Neuronal stem cell (in vitro differentiated cells): ENCODE results near the gene MON1B. TPM values are rescaled to one million over a fixed set of nuclear protein-coding genes. Genes with fewer than 3 reads are reported as not detected.

Source experiments
- DNase-seq: peaks from one replicate; pipeline ENCODE4 v3.0.0-alpha.2; 2013; ENCODE audit warnings: low spot score
- H2AFZ ChIP-seq: one replicate; pipeline ENCODE4 v1.6.1; 2013; ENCODE audit warnings: mild to moderate bottlenecking, low read length, inconsistent platforms
- H2AK5ac ChIP-seq: 2 replicates; pipeline ENCODE4 v1.6.1; 2013; ENCODE audit warnings: low read depth, mild to moderate bottlenecking, inconsistent platforms, low read length, moderate library complexity, mixed read lengths
- H2BK120ac ChIP-seq: 2 replicates; pipeline ENCODE4 v1.6.1; 2013; ENCODE audit warnings: low read depth, mild to moderate bottlenecking, inconsistent platforms, low read length, moderate library complexity, mixed read lengths
- H2BK12ac ChIP-seq: one replicate; pipeline ENCODE4 v1.6.1; 2013; ENCODE audit warnings: low read length, inconsistent platforms
- H2BK15ac ChIP-seq: 2 replicates; pipeline ENCODE4 v1.6.1; 2013; ENCODE audit warnings: mild to moderate bottlenecking, low read length, inconsistent platforms, mixed read lengths
- H2BK5ac ChIP-seq: one replicate; pipeline ENCODE4 v1.6.1; 2013; ENCODE audit warnings: inconsistent platforms, mild to moderate bottlenecking, low read length, moderate library complexity
- H3K14ac ChIP-seq: one replicate; pipeline ENCODE4 v1.6.1; 2013; ENCODE audit warnings: low read length, inconsistent platforms
- H3K18ac ChIP-seq: 2 replicates; pipeline ENCODE4 v1.6.1; 2013; ENCODE audit warnings: low read length, inconsistent platforms
- H3K23ac ChIP-seq: 2 replicates; pipeline ENCODE4 v1.6.1; 2013; ENCODE audit warnings: low read depth, mild to moderate bottlenecking, mixed read lengths, low read length, inconsistent platforms; ENCODE audit not compliant: poor library complexity
- H3K27ac ChIP-seq: replicated peaks from 3 replicates; pipeline ENCODE4 v1.5.1; 2013; ENCODE audit warnings: low read length, inconsistent platforms
- H3K27me3 ChIP-seq, 3 experiments: 2 replicates each; pipeline ENCODE4 v1.6.1; 2013; ENCODE audit warnings: low read length in 3 of 3, mild to moderate bottlenecking in 2 of 3, inconsistent platforms in 1 of 3, low read depth in 1 of 3, mixed read lengths in 1 of 3, moderate library complexity in 1 of 3; ENCODE audit not compliant: control insufficient read depth in 3 of 3, insufficient read depth in 3 of 3
- H3K36me3 ChIP-seq, 2 donors: replicated peaks in 1 of 2; 2 replicates each; pipeline ENCODE4 v1.6.1; 2013; ENCODE audit warnings: low read length in 2 of 2; ENCODE audit not compliant: control insufficient read depth in 2 of 2, insufficient read depth in 2 of 2
- H3K4ac ChIP-seq: 2 replicates; pipeline ENCODE4 v1.6.1; 2013; ENCODE audit warnings: inconsistent platforms, mild to moderate bottlenecking, low read length, moderate library complexity
- H3K4me1 ChIP-seq, 2 donors: 1 replicate in 1 of 2; 2 replicates in 1 of 2; pipeline ENCODE4 v1.6.1; 2013; ENCODE audit warnings: low read length in 2 of 2, low read depth in 1 of 2; ENCODE audit not compliant: control insufficient read depth in 2 of 2, insufficient read depth in 1 of 2
- H3K4me2 ChIP-seq: one replicate; pipeline ENCODE4 v1.6.1; 2013; ENCODE audit warnings: mild to moderate bottlenecking, low read length, inconsistent platforms; ENCODE audit not compliant: insufficient read depth, poor library complexity, severe bottlenecking
- H3K4me3 ChIP-seq, 2 donors: 2 replicates each; pipeline ENCODE4 v1.5.1; 2013; ENCODE audit warnings: low read length in 2 of 2, mild to moderate bottlenecking in 2 of 2, inconsistent platforms in 1 of 2, moderate library complexity in 1 of 2
- H3K79me1 ChIP-seq: one replicate; pipeline ENCODE4 v1.6.1; 2013; ENCODE audit warnings: low read depth, mild to moderate bottlenecking, inconsistent platforms, low read length, moderate library complexity
- H3K9ac ChIP-seq: one replicate; pipeline ENCODE4 v1.6.1; 2013; ENCODE audit warnings: mild to moderate bottlenecking, low read depth, low read length, inconsistent platforms; ENCODE audit not compliant: poor library complexity
- H3K9me3 ChIP-seq, 2 donors: replicated peaks in 1 of 2; 2 replicates each; pipeline versions ENCODE3 to v1.6.1; 2013; ENCODE audit warnings: low read length in 2 of 2, mild to moderate bottlenecking in 2 of 2, inconsistent platforms in 1 of 2, low read depth in 1 of 2, mixed read lengths in 1 of 2, moderate library complexity in 1 of 2; ENCODE audit not compliant: control insufficient read depth in 2 of 2, insufficient read depth in 1 of 2
- H4K8ac ChIP-seq: one replicate; pipeline ENCODE4 v1.6.1; 2013; ENCODE audit warnings: low read depth, mild to moderate bottlenecking, inconsistent platforms, low read length, moderate library complexity
- H4K91ac ChIP-seq: one replicate; pipeline ENCODE4 v1.6.1; 2013; ENCODE audit warnings: low read length, low read depth, mild to moderate bottlenecking, inconsistent platforms; ENCODE audit not compliant: poor library complexity
- WGBS, 2 donors: extraction: QIAGEN DNeasy Blood & Tissue Kit; methylation state at CpG; one replicate each; pipeline ENCODE4 v1.1.7; 2013; ENCODE audit warnings: missing lambda C conversion rate in 2 of 2, mixed read lengths in 1 of 2; ENCODE audit not compliant: insufficient read length in 2 of 2, insufficient replicate concordance in 1 of 2; ENCODE audit errors: extremely low coverage in 2 of 2; 5-methylcytosine and 5-hydroxymethylcytosine counted together
- polyA plus RNA-seq, 2 experiments: library from polyadenylated mRNA; stranded (reverse); fragments of 200-250 nt; gene quantifications; one replicate each; pipeline ENCODE4 v1.2.3, GENCODE V29; 2013

Gene MON1B
- polyA plus RNA-seq (2013, experiment 1 of 2) = 15.7 TPM
- 15.3 TPM for polyA plus RNA-seq (2013, experiment 2 of 2)

DNA sequence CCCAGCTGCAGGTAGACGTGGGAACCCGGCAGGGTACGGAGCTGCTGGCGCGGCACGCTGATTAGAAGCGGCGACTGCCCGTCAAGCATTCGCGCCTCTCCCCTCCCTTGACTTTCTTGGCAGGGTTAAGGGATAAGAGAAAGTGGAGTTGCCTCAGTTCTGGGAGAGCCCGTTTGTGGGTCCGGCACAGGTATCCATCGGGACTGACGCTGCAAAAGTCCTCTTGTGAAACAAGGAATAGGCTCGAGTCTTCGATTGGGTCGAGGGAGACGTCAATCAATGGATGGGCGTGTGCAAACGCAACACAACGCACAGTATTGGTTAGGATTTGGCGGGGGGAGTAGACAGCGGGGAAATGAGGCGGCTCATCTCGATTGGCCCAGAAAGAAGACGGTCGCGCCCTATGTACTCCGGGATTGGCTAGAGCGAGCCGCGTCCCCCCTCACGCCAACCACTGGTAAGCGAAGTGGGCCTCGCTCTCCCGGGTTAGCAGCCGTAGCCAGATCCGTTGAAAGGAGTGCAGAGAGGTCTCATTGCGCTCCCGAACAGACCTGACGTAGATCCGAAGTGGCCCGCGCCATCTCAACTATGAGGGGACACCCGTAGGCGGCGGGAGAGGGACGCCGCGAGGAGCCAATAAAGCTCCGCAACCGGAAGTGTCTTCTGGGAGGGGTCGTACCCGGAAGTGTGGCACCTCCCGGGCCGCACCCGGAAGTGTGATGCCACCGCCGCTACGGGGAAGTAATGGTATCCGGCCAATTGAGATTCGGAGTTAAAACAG is at the start of gene MON1B:
Gene MON1B (plus strand): TSS at position 713 of the 781 bp plus-strand sequence. CDS start 296 bp downstream, outside the sequence.
- peak within 1 kb of the TSS; percentile 96 for H3K9ac ChIP-seq
- peak within 1 kb of the TSS; percentile 95 for H3K23ac ChIP-seq
- WGBS, 2 donors = no CpG with 5 or more reads among the region's 63 CpGs
- H2AFZ ChIP-seq = peak within 1 kb of the TSS; percentile 100
- peak within 1 kb of the TSS; percentile 68 for H3K4me2 ChIP-seq
- H3K4me3 ChIP-seq = peak within 1 kb of the TSS; percentile 92 to 98
- no peak within 1 kb of the TSS for H4K8ac ChIP-seq
- peak within 1 kb of the TSS; percentile 98 for H3K18ac ChIP-seq
- H2BK5ac ChIP-seq = no peak within 1 kb of the TSS
- peaks cover 0 to 3% of the 10 kb centered on the region in 2 donors for H3K4me1 ChIP-seq
- H2BK12ac ChIP-seq = no peak within 1 kb of the TSS
- H3K27me3 ChIP-seq = no peaks in the 10 kb centered on the region
- peak within 1 kb of the TSS; percentile 99 for H3K27ac ChIP-seq
- no peak within 1 kb of the TSS for H3K4ac ChIP-seq
- H2BK120ac ChIP-seq = no peak within 1 kb of the TSS
- no peaks in the 10 kb centered on the region for H3K9me3 ChIP-seq
- H3K14ac ChIP-seq = peak within 1 kb of the TSS; percentile 94
- peak within 1 kb of the TSS; percentile 75 for H2BK15ac ChIP-seq
- DNase-seq = peak; percentile 97
- H2AK5ac ChIP-seq = no peak within 1 kb of the TSS
- H3K79me1 ChIP-seq = peaks cover 9% of the 10 kb centered on the region
- no peak within 1 kb of the TSS for H4K91ac ChIP-seq
- H3K36me3 ChIP-seq = peaks cover 13 to 28% of the 10 kb centered on the region in 2 donors

- Histone ChIP-seq H2BK15ac (no peak overlapping the region), H4K8ac (no peak overlapping the region), H3K9ac (no peak overlapping the region), H3K4me3 (no peak overlapping the region), H3K27me3 (no peaks in the 10 kb centered on the region), H3K23ac (no peak overlapping the region), H3K4me1 (no peaks in the 10 kb centered on the region), H2BK120ac (no peak overlapping the region), H2BK12ac (no peak overlapping the region), H2AFZ (no peak overlapping the region), H3K18ac (no peak overlapping the region), H3K14ac (no peak overlapping the region), H3K36me3 (no peaks in the 10 kb centered on the region), H3K79me1 (no peaks in the 10 kb centered on the region), H3K4me2 (no peak overlapping the region), H3K4ac (no peak overlapping the region), H2AK5ac (no peak overlapping the region), H3K27ac (no peak overlapping the region), H4K91ac (no peak overlapping the region), H2BK5ac (no peak overlapping the region), H3K9me3 (no peaks in the 10 kb centered on the region)
- no peak for DNase-seq
These were observed 47.6 kb upstream of the MON1B start for GRCh38 chr16:77143364-77143763.

- no peak overlapping the region for H3K4ac ChIP-seq
- no peaks in the 10 kb centered on the region for H3K4me1 ChIP-seq
- no peak overlapping the region for H3K4me3 ChIP-seq
- no peak overlapping the region for H3K14ac ChIP-seq
- H3K27me3 ChIP-seq = no peaks in the 10 kb centered on the region
- H2AK5ac ChIP-seq = no peak overlapping the region
- no peaks in the 10 kb centered on the region for H3K36me3 ChIP-seq
- H3K4me2 ChIP-seq = no peak overlapping the region
- DNase-seq = no peak
- no peaks in the 10 kb centered on the region for H3K9me3 ChIP-seq
- no peak overlapping the region for H2AFZ ChIP-seq
- no peak overlapping the region for H2BK120ac ChIP-seq
- H3K9ac ChIP-seq = no peak overlapping the region
- H3K23ac ChIP-seq = no peak overlapping the region
- H3K27ac ChIP-seq = no peak overlapping the region
- H2BK5ac ChIP-seq = no peak overlapping the region
- no peak overlapping the region for H4K91ac ChIP-seq
- no peaks in the 10 kb centered on the region for H3K79me1 ChIP-seq
- WGBS, 2 donors = no CpG with 5 or more reads among the region's 4 CpGs
- H4K8ac ChIP-seq = no peak overlapping the region
- H2BK15ac ChIP-seq = no peak overlapping the region
- H2BK12ac ChIP-seq = no peak overlapping the region
- no peak overlapping the region for H3K18ac ChIP-seq
These were observed 42.9 kb upstream of the MON1B start for GRCh38 chr16:77148121-77148520.

DNA sequence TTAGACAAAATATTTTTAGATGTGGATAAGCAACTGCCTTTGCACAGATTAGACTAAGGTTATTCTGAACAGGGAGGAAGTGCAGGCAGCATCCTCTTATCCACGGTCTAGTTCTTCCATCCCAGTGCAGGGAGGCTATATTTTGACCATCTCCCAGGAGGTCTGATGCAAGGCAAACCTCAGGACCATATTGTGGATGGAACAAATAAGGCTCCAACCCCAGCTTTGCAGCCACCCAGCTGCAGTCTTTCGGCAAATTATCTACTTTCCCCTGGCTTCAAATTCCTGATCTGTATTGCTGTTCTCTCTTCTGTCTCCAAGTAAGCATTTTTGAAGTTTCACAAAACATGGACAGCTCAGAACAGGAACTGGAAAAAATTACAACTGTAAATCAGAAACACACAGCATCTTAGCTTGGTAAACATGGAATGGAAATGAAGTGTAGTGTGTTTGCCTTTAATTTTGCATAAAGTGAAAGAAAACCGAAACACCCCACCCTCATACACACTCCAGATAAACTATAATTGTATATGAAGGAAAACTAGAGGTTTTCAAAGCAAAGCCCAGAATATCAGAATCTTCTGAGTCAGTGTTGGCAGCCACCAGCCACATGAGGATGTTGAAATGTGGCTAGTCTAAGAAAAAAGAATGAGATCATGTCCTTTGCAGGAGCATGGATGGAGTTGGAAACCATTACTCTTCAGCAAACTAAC is 33.5 kb upstream of the MON1B start:
- Histone ChIP-seq H4K8ac (no peak overlapping the region), H3K4me1 (no peaks in the 10 kb centered on the region), H3K4ac (no peak overlapping the region), H3K9ac (no peak overlapping the region), H3K27ac (no peak overlapping the region), H2BK5ac (no peak overlapping the region), H4K91ac (no peak overlapping the region), H3K9me3 (no peaks in the 10 kb centered on the region), H2BK15ac (no peak overlapping the region), H2AK5ac (no peak overlapping the region), H3K36me3 (no peaks in the 10 kb centered on the region), H2BK12ac (no peak overlapping the region), H3K79me1 (no peaks in the 10 kb centered on the region), H3K27me3 (peaks cover 0 to 9% (median 0%) of the 10 kb centered on the region in 3 experiments), H3K4me3 (no peak overlapping the region), H2AFZ (no peak overlapping the region), H3K18ac (no peak overlapping the region), H2BK120ac (no peak overlapping the region), H3K14ac (no peak overlapping the region), H3K23ac (no peak overlapping the region), H3K4me2 (no peak overlapping the region)
- DNase-seq = no peak
- no CpG with 5 or more reads among the region's 3 CpGs for WGBS, 2 donors
